ENCODE data around the gene TYW5.

DNA sequence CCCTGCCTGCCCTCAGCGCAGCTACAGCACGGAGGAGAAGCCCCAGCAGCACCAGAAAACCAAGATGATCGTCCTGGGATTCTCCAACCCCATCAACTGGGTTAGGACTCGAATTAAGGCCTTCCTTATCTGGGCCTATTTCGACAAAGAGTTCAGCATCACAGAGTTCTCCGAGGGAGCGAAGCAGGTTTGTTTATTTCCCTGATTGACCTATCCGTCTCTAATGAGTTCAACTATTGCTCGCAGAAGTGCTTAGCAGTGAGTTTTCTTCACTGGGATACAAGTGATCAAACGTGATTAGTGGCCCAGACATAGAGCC lies 730 bp upstream of the TYW5 start:
- TF ChIP-seq CTCF (IDR thresholded peaks at IDR 0.05): no peak
- TF ChIP-seq POLR2A (IDR thresholded peaks at IDR 0.05): no peak
